Spinal cord (tissue), 10 donors: ENCODE measurements around the gene CCM2L. TPM values are rescaled to one million over a fixed set of nuclear protein-coding genes. Genes with fewer than 3 reads are reported as not detected.

Source experiments
- DNase-seq, 6 donors: peaks; one replicate each; pipeline versions ENCODE4 v3.0.0 to v3.0.0-alpha.2; 2013 to 2015; ENCODE audit warnings: low spot score in 6 of 6, low read depth in 4 of 6
- H3K27ac ChIP-seq: one replicate; pipeline ENCODE4 v1.5.1; 2013; ENCODE audit warnings: low read depth, low read length, control low read depth
- H3K27me3 ChIP-seq: one replicate; pipeline ENCODE4 v1.6.1; 2013; ENCODE audit warnings: low read length; ENCODE audit not compliant: control insufficient read depth, insufficient read depth
- H3K36me3 ChIP-seq: one replicate; pipeline ENCODE4 v1.6.1; 2013; ENCODE audit warnings: low read length; ENCODE audit not compliant: control insufficient read depth, insufficient read depth
- H3K4me1 ChIP-seq: one replicate; pipeline ENCODE4 v1.6.1; 2013; ENCODE audit warnings: low read length; ENCODE audit not compliant: control insufficient read depth, insufficient read depth
- H3K4me3 ChIP-seq: one replicate; pipeline ENCODE4 v1.5.1; 2013; ENCODE audit warnings: low read depth, low read length, control low read depth
- H3K9me3 ChIP-seq: one replicate; pipeline ENCODE4 v1.6.1; 2013; ENCODE audit warnings: low read length; ENCODE audit not compliant: control insufficient read depth, insufficient read depth
- WGBS: methylation state at CpG from one replicate; pipeline ENCODE4 v1.1.5; 2013; ENCODE audit warnings: missing lambda C conversion rate; ENCODE audit not compliant: insufficient coverage; 5-methylcytosine and 5-hydroxymethylcytosine counted together
- polyA plus RNA-seq, 2 donors: library from polyadenylated mRNA; unstranded; fragments of 120-200 nt; gene quantifications; one replicate each; pipeline ENCODE4 v1.2.1, GENCODE V29; 2013; ENCODE audit not compliant: insufficient read length in 2 of 2
- small RNA-seq: library from RNA; depleted of rRNA; stranded (forward); fragments of <200 nt; gene quantifications from one replicate; pipeline ENCODE3, GENCODE V24; 2014; ENCODE audit warnings: low replicate concordance
- total RNA-seq, 2 donors: library from RNA; depleted of rRNA in 1 of 2; stranded (reverse); fragments of 120-200 nt in 1 of 2; fragments of >200 nt in 1 of 2; gene quantifications; one replicate each; pipeline versions ENCODE4 v1.2.3 to v1.2.4, GENCODE V29; 2013 to 2014
- donor health status: healthy.

The CCM2L gene
- total and polyA plus RNA-seq, 4 donors: 3.8 to 8.4 (median 6.6) TPM

DNA sequence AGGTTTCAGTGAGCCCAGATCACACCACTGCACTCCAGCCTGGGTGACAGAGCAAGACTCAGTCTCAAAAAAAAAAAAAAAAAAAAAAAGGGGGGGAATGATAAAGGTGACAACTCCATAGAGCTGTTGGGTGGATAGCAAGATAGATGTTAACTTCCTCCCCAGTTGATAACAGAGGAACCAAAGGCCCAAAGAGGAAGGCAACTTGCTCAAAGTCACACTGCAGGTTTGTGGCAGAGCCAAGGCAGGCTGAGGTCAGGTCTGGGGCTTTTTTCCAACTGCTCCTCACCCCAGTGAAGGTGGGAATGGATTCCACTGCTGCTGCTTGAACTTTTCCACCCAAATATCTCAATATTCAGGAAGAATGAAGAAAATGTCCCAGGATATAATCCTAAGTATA lies 68.6 kb downstream of the CCM2L start:
- no peaks in the 10 kb centered on the region for H3K36me3 ChIP-seq
- no peaks in the 10 kb centered on the region for H3K9me3 ChIP-seq
- no peak overlapping the region for H3K27ac ChIP-seq
- no peaks in the 10 kb centered on the region for H3K27me3 ChIP-seq
- no peaks in the 10 kb centered on the region for H3K4me1 ChIP-seq
- DNase-seq: no peak
- no peak overlapping the region for H3K4me3 ChIP-seq

DNA sequence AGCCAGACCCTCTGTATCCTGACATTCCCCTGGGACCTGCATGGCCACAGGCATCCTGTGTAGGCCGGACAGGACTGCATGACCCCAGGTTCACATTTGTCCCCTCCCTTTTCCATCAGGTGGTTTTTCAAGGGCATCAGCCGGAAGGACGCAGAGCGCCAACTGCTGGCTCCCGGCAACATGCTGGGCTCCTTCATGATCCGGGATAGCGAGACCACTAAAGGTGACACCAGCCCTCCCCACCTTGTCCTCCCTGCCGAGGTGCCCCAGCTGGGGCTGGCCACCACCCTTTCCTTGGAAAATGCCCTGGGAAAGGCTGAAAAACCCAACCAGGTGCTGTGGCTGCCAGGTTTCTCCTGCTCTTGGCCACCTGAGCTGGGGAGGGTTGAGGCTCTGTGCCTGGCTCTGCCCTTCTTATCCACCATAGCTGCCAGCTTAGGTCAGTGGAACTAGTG lies 69.4 kb downstream of the CCM2L start:
- Histone ChIP-seq H3K27me3 (no peaks in the 10 kb centered on the region), H3K27ac (no peak overlapping the region), H3K4me1 (no peaks in the 10 kb centered on the region), H3K9me3 (no peaks in the 10 kb centered on the region), H3K4me3 (no peak overlapping the region), H3K36me3 (no peaks in the 10 kb centered on the region)
- DNase-seq: no peak
- 42% methylated on average over 8 of the region's 8 CpGs for WGBS

DNA sequence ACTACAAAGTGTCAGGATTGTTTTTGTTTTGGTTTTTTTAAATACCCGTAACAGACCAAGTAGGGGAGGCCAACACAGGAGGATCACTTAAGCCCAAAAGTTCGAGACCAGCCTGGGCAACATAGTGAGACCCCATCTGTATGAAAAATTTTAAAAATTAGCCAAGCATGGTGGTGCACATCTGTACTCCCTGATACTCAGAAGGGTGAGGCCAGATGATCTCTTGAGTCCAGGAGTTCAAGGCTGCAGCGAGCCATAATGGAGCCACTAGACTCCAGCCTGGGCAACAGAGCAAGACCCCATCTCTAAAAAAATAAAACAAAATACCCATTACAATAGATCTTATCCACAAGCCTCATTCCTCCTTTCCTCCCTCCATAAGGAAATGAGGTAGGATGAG lies 70.5 kb downstream of the CCM2L start:
- DNase-seq: no peak
- Histone ChIP-seq H3K36me3 (no peaks in the 10 kb centered on the region), H3K27ac (no peak overlapping the region), H3K27me3 (no peaks in the 10 kb centered on the region), H3K4me3 (no peak overlapping the region), H3K9me3 (no peaks in the 10 kb centered on the region), H3K4me1 (no peaks in the 10 kb centered on the region)
- WGBS: 79% methylated on average over 2 of the region's 3 CpGs

Small RNA genes lying within 50 kb of the gene (small RNA-seq; reads per million reads assigned to genes)
- gene RNA5SP481: 0.10 reads per million
- not detected for gene RNA5SP482

Other genes with a start within 250 kb of the CCM2L start
- 1 to 10 TPM in 1 of 2 donors, under 1 TPM in 1; 0.79 to 5.2 TPM for gene MYLK2, start 191.1 kb upstream of the CCM2L start, total RNA-seq
- 1 to 10 TPM; 5.0 to 5.1 TPM for gene MYLK2, start 191.1 kb upstream of the CCM2L start, polyA plus RNA-seq
- gene FOXS1, start 164.8 kb upstream of the CCM2L start, total RNA-seq: 1 to 10 TPM in 1 of 2 donors, under 1 TPM in 1; 0.89 to 8.7 TPM
- 1 to 10 TPM; 4.4 to 5.4 TPM for gene FOXS1, start 164.8 kb upstream of the CCM2L start, polyA plus RNA-seq
- 10 to 100 TPM in 1 of 2 donors, 1 to 10 TPM in 1; 7.8 to 13.3 TPM for gene DUSP15, start 139.9 kb upstream of the CCM2L start, total RNA-seq
- 10 to 100 TPM; 27.5 to 31.0 TPM for gene DUSP15, start 139.9 kb upstream of the CCM2L start, polyA plus RNA-seq
- 10 to 100 TPM in 1 of 2 donors, 1 to 10 TPM in 1; 5.1 to 12.1 TPM for gene TTLL9, start 139.8 kb upstream of the CCM2L start, total RNA-seq
- gene TTLL9, start 139.8 kb upstream of the CCM2L start, polyA plus RNA-seq: 10 to 100 TPM; 18.4 to 18.8 TPM
- gene PDRG1, start 58.4 kb upstream of the CCM2L start, total RNA-seq: 10 to 100 TPM in 1 of 2 donors, 1 to 10 TPM in 1; 8.5 to 14.5 TPM
- gene PDRG1, start 58.4 kb upstream of the CCM2L start, polyA plus RNA-seq: 10 to 100 TPM; 34.4 to 35.8 TPM
- gene XKR7, start 42.3 kb upstream of the CCM2L start, total RNA-seq: 1 to 10 TPM; 1.8 to 3.7 TPM
- 1 to 10 TPM; 7.9 to 9.0 TPM for gene XKR7, start 42.3 kb upstream of the CCM2L start, polyA plus RNA-seq
- 10 to 100 TPM in 1 of 2 donors, 1 to 10 TPM in 1; 9.1 to 12.4 TPM for gene HCK, start 41.8 kb downstream of the CCM2L start, total RNA-seq
- 1 to 10 TPM; 5.1 to 6.9 TPM for gene HCK, start 41.8 kb downstream of the CCM2L start, polyA plus RNA-seq
- gene TM9SF4, start 99.3 kb downstream of the CCM2L start, total RNA-seq: 10 to 100 TPM; 33.2 to 40.1 TPM
- gene TM9SF4, start 99.3 kb downstream of the CCM2L start, polyA plus RNA-seq: 10 to 100 TPM; 58.1 to 65.9 TPM
- 1 to 10 TPM; 2.5 to 4.5 TPM for gene PLAGL2, start 197.3 kb downstream of the CCM2L start, total RNA-seq
- 10 to 100 TPM; 10.7 to 12.1 TPM for gene PLAGL2, start 197.3 kb downstream of the CCM2L start, polyA plus RNA-seq
- 10 to 100 TPM; 21.3 to 32.9 TPM for gene POFUT1, start 197.4 kb downstream of the CCM2L start, total RNA-seq
- gene POFUT1, start 197.4 kb downstream of the CCM2L start, polyA plus RNA-seq: 10 to 100 TPM; 22.8 to 27.6 TPM